ENCODE measurements around the gene C3orf70.

DNA sequence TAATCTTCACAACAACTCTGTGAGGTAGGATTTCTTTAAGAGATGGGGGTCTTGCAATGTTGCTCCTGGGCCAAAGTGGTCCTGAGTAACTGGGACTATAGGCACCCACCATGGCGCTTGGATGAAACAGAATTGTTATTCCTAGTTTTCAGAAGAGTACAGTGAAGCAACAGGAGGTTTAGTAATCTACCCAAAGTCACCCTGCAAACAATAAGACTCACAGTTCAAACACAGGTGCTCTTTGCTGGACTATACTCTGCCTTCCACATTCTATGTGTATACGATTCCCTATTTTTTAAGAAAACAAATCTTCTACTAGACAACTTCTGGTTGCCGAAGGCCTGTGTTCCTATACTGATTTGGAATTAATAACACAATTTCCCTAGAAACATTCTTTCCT lies 8.1 kb downstream of the C3orf70 start:
- TF ChIP-seq CTCF (IDR thresholded peaks at IDR 0.05; ENCODE audit: low read depth, low read length) (no peak), POLR2A (IDR thresholded peaks at IDR 0.05; ENCODE audit: extremely low read depth, insufficient read length) (no peak)

Data from NB4 (cell line).